NCI-H1105 treated with DMSO at 0.1 percent for 48 hours (cell line): ENCODE results near the gene ITPRIP.

Experiments
- DNase-seq: peaks from one replicate; lab custom pipeline; 2025; lab: John Stamatoyannopoulos, UW

The ITPRIP gene

GRCh38 chr10:104307576-104308438, 30.5 kb downstream of the ITPRIP start:
- DNase-seq, result no peak

DNA sequence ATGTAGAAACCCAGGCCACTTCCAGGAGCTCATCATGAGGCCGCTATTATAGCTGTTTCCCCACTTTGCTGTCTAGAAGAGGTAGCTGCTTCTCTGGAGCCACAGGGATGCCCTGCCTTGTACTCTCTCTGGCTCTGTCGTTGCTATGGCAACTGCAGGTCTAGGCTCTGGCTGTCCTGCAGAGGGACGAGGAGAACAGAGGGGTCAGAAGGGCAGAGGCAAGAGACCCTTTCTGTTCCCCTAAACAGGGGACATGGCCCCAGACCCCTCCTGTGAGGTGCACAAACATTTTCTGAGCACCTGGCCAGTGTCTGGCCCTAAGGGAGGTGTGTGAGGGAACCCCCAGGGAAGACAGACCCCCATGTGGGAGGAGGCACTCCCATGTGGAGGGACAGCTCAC, 31.4 kb downstream of the ITPRIP start:
- DNase-seq, result no peak

- no peak for DNase-seq
Observed at GRCh38 chr10:104304927-104305326, 33.3 kb downstream of the ITPRIP start.

- DNase-seq, result no peak
Observed at GRCh38 chr10:104304356-104304745, 33.9 kb downstream of the ITPRIP start.

DNA sequence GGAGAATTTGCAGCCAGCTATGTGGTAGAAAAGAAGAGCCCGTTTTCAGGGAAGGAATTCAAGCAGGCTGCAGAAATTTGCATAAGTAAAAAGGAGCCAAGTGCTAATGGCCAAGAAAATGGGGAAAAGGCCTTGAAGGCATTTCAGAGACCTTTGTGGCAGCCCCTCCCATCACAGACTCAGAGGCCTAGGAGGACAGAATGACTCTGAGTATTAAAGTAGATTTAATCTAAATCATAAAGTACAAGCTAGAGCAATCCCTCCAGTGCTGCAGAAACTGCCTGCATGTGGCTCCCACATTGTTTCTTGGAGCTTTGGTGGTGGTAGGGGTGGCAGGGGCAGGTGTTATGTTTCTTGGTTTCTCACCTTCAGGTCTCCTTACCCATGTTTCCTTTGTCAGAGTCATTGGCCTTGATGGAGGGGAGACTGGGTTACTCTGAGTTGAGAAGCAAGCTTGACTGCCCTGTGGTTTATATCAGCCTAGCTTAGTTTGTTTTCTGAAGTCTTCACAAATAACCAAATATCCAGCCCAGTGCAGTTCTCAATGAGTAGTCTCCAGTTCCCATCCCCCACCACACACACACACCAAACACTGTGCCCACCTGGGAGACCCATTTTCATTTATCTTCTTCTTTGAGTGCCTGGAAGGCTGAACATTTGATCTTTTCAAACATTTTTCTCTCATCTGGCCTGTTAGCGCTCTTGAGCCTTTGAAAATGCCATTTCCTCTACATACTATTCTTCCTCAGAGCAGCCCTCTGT, 34.5 kb downstream of the ITPRIP start:
- no peak for DNase-seq

- no peak for DNase-seq
Observed at GRCh38 chr10:104301907-104302690, 36.2 kb downstream of the ITPRIP start.

DNA sequence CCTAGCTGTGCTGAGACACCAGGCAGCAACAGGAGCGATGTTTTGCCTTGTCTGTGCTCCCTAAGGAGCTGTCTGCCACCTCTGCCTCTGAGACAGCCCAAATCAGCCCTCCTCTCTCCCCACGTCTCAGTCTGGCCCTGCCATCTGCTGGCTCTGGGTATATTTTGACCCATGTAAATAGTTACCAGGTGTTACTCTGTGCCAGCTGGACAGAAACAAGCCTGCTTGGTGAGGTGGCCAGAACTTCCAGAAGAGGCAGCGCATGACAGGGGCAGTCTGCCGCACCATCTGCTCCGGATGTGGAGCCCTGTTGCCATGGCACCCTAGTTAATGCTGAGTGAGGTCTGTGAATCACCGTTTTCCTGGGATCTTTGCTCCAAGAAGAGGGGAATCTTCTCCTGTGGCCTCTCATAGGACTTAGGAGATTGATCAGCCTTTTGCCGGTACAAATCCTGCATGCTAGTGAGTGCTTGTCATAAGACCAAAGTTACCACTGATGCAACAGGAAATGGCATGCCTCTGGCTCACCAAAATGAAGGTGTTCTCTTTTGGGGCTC, 37.5 kb downstream of the ITPRIP start:
- peak; percentile 76 for DNase-seq

- no peak for DNase-seq
Observed at GRCh38 chr10:104300002-104300735, 38.1 kb downstream of the ITPRIP start.

DNA sequence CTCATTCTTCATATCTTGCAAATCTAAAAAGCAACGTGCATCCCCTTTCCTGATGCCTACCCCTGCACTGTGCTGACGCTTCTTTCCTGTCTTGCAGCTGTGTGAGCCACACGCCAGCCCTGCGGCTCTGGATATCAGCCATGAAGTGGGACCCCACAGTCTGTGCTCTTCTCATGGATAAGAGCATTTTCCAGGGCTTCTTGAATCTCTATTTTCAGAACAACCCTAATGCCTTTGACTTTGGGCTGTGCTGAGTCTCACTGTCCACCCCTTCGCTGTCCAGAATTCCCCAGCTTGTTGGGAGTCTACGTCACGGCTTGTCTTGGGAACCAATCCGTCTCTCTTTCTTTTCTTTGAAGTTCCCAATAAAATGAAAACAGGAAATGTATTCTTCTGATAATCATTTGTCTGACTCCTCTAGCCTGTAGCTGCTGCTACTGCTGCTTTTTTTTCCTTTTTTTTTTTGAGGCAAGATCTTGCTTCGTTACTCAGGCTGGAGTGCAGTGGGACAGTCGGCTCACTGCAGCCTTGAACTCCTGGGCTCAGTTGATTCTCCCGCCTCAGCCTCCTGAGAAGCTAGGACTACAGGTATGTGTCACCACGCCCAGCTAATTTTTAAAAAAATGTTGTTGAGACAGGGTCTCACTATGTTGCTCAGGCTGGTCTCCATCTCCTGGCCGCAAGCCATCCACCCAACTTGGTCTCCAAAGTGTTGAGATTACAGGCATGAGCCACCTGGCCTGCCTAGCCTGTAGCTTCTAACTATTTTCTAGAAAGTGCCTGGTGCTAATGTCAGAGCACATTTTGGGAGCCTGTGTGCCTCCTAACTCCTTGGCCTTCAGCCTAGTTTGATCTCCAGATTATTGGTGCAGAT, 39.0 kb downstream of the ITPRIP start:
- DNase-seq, result no peak

- no peak for DNase-seq
Observed at GRCh38 chr10:104297697-104298660, 40.3 kb downstream of the ITPRIP start.

DNA sequence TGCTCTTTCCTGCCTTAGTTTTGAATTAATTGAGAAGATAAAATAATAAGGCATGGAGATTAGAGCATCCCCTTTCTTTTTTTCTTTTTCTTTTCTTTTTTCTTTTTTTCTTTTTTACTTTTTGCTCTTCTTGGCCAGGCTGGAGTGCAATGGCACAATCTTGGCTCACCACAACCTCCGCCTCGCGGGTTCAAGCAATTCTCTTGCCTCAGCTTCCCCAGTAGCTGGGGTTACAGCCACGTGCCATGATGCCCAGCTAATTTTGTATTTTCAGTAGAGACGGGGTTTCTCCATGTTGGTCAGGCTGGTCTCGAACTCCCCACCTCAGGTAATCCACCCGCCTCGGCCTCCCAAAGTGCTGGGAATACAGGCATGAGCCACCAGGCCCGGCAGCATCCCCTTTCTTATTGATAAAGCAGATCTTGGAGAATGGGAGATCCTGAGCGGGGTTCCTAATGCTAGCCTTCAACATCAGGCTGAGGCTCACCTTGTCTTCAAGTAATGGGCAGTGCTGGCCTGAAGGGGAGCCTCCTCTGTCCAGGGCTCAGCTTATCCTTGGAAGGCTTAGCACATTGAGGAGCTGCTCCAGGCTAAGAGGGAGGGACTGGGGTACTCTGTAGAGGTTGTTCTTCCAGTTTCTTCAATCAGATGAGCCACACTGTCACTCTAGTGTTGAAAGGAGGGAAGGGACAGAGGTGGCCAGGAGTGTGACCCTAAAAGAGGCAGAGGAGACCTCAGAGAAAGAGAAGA, 41.4 kb downstream of the ITPRIP start:
- no peak for DNase-seq

GRCh38 chr10:104293781-104294321, 44.4 kb downstream of the ITPRIP start:
- no peak for DNase-seq

DNA sequence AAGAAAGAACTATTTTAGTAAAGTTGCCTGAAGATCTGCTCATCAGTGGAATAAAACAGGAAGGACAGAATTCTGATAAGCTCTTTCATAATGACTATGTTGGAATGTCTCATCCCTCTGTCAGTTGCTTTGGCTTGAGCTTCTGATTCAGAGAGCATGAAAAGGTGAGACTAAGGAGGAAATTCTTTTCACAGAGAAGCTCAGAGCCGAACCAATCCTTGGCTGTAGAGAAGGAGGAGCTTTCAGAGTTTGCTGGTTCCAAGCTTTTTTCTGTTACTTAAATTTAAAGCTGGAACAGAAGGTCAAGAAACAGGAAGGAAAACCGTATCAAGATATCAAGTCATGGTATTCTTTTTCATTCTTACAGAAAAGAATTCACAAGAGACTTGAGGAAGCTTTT, 45.3 kb downstream of the ITPRIP start:
- no peak for DNase-seq

GRCh38 chr10:104291439-104291951, 46.8 kb downstream of the ITPRIP start:
- DNase-seq, result peak; percentile 60

DNA sequence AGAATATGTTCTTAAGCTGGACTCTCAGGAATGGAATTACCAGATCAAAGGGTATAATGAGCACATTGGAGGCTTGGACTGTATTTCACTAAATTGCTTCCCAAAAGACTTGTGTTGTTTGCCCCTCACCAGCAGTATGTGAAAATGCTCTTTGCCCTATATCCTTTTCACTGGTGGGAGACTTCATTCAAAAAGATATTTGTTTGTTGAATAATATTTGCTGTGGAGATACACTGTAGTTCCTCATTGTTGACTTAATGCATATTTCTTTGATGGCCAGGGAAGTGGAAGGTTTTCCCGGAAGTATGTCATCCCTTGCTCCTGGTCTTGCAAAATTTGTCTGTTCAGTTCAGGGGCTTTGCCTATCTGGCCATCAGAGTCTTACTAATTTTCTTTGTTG, 49.9 kb downstream of the ITPRIP start:
- DNase-seq, result no peak

GRCh38 chr10:104286939-104287338, 51.3 kb downstream of the ITPRIP start:
- DNase-seq, result no peak

DNA sequence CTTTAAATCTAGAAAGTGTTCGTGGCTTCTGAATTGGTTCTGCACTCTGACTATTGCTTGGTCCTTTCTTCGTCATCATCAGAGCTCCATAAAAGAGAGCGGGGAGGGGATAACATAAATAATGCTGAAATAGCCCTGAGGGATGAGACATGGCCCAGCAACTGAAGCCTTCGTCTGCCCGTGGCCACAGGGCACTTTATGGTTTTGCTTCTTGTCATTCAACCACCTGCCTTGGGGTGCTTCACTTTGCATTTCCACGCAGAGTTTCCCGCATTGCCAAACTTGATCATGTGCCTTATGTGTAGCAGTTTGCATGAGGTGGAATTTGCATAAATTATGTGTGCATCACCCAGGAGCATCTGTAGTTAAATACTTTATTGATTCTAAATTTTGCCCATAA, 53.4 kb downstream of the ITPRIP start:
- DNase-seq, result no peak

DNA sequence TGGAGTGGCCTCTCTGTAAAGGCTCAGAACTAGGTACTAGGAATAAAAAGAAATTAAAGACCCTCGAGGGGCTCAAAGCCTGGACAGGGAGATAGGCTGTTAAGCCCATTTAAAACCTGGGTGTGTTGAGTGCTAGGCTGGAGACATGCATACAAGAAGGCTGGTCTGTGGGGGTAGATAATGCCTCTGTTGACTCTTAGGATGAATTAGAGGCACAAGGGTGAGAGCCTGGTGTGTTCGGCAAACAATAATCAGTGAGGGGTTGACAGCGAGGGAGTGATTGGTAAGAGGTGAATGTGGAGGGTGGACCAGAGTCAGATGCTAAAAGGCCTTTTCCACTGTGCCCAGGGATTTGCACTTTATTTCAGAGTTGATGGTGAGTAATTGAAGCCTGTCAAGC, 56.6 kb downstream of the ITPRIP start:
- DNase-seq, result no peak
